ENCODE data around the gene CDYL2. TPM values are rescaled to one million over a fixed set of nuclear protein-coding genes. Genes with fewer than 3 reads are reported as not detected.

Gene CDYL2
- total RNA-seq, 1 donor from 2014 or later, result 4.5 TPM

DNA sequence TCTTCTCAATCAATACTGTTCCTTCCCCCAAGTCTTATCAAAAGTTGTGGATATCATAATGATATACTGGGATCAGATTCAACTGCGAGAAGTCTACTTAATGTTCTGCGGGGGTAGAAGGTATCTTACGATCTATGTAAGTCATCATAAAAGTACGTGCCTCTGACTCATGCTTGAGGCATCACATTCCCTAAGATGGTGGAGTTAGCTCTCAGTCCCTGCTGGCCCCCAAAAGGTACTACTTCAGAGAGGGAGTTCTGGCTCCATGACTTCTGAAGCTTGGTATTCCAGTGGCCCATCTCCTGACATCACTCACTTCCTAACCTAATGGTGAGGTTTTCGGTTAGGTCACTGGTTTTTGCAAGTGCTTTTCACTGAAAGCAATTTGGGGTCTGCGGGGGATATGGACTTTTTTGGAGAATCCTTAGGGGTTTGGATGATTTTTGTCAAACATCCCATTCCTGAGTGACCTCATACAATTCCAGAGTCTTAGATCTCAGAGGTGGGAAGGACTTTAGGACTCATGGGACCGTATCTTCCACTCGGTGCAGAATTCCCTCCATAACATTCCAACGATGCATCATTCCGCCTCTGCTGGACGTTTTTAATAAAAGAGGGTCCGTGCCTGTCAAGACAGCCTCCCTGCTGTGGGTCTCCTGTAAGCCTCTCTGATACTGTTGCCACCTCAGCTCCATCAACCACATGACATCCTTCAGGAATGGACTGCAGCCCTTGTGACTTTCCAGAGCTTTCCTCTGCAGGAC is 189.3 kb downstream of the CDYL2 start:
- H3K27ac Mint-ChIP-seq (ENCODE audit: unreplicated experiment), result no peak overlapping the region
- H3K4me1 Mint-ChIP-seq, result peaks cover 4% of the 10 kb centered on the region
- H3K4me3 Mint-ChIP-seq, result no peak overlapping the region
- no peaks in the 10 kb centered on the region for H3K27me3 Mint-ChIP-seq (ENCODE audit: low read depth)
- DNase-seq (ENCODE audit: low read depth, low spot score), result no peak
- no peaks in the 10 kb centered on the region for H3K36me3 Mint-ChIP-seq (ENCODE audit: low read depth)
- no peaks in the 10 kb centered on the region for H3K9me3 Mint-ChIP-seq
- TF ChIP-seq, protein P1, sequence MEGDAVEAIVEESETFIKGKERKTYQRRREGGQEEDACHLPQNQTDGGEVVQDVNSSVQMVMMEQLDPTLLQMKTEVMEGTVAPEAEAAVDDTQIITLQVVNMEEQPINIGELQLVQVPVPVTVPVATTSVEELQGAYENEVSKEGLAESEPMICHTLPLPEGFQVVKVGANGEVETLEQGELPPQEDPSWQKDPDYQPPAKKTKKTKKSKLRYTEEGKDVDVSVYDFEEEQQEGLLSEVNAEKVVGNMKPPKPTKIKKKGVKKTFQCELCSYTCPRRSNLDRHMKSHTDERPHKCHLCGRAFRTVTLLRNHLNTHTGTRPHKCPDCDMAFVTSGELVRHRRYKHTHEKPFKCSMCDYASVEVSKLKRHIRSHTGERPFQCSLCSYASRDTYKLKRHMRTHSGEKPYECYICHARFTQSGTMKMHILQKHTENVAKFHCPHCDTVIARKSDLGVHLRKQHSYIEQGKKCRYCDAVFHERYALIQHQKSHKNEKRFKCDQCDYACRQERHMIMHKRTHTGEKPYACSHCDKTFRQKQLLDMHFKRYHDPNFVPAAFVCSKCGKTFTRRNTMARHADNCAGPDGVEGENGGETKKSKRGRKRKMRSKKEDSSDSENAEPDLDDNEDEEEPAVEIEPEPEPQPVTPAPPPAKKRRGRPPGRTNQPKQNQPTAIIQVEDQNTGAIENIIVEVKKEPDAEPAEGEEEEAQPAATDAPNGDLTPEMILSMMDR (conservative IDR thresholded peaks at IDR 0.05), result no peak

DNA sequence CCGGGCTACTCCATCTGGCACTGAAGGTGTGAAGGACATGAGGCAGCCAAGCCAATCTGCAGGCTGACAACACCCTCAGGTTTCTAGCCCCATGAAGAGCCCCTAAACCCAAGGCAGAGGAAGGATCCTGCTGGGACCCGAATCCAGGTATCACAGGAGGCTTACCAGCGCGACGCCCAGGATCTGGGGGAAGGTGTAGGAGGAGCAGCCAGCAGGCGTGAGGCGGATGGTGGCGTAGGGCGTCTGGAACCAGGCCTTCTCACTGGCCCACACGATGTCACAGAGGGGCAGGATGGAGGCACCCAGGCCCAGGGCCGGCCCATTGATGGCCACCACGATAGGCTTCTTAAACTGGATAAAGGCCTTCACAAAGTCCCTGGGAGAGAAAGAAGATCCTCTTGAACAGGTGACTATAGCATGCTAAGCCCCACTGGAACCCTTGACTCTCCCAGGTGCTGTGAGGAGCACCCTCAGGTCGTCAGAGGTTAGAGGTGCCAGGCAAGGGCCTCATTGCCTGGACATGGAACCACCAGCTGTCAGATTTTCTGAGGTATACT is 191.9 kb downstream of the CDYL2 start:
- Mint-ChIP-seq H3K27ac (ENCODE audit: unreplicated experiment) (no peak overlapping the region), H3K9me3 (no peaks in the 10 kb centered on the region), H3K4me3 (no peak overlapping the region), H3K36me3 (ENCODE audit: low read depth) (peaks cover 2% of the 10 kb centered on the region), H3K4me1 (peaks cover 8% of the 10 kb centered on the region), H3K27me3 (ENCODE audit: low read depth) (no peaks in the 10 kb centered on the region)
- DNase-seq (ENCODE audit: low read depth, low spot score), result no peak
- TF ChIP-seq, protein P1 (conservative IDR thresholded peaks at IDR 0.05), result no peak

DNA sequence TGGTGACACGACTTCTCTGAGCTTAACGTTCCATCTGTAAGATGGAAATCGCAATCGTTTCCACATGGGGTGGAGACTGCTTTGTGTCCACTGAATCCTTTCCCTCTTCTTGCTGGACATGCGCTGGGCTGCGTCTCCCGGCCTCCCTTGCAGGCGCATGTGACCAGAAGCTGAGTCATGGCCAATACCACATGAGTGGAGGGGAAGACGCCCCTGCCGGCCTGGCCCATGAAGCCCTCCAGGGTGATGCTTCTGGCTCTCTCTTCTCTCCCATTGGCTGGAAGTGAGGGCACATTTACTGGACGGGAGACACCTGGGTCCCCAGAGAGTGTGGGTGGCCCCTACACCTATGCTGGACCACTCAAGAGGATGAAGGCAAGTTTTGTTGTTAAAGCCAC is 192.5 kb downstream of the CDYL2 start:
- Mint-ChIP-seq H3K9me3 (no peaks in the 10 kb centered on the region), H3K36me3 (ENCODE audit: low read depth) (peaks cover 2% of the 10 kb centered on the region), H3K4me3 (no peak overlapping the region), H3K27ac (ENCODE audit: unreplicated experiment) (no peak overlapping the region), H3K4me1 (peaks cover 8% of the 10 kb centered on the region), H3K27me3 (ENCODE audit: low read depth) (no peaks in the 10 kb centered on the region)
- TF ChIP-seq, protein P1 (conservative IDR thresholded peaks at IDR 0.05), result no peak
- DNase-seq (ENCODE audit: low read depth, low spot score), result no peak

DNA sequence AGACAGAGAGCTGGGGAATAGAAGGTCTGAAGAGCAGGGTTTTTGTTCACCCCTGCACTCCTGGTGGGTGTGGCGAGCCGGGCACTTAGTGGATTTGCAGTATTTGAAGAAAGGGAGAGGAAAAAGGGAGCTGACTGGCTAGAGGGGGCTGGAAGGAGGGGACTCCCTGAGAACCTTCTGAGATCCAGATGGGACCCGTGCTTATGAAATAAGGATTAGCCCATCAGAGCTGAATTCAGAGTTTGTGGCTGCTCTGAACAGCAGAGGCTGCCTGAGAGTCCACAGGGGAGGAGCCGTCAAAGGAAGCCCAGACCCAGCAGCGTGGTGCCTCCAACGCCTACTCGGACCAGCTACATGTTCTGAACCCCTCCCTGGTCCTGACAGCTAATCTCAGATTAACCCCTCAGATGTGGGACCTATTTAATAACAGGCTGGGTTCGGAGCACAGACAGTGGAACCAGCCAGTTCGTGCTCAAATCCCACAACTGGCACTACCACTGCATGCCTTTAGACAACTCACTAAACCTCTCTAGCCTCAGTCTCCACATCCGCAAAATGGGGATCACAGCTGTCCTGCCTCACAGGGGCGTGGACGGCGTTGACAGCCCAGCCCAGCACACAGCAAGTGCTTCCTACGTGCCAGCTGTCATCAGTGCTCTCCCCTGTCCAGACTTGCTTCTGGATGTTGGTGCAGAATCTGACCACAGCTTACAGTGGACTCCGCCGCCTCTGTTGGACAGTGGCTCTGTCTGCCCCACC is 193.0 kb downstream of the CDYL2 start:
- Mint-ChIP-seq H3K27ac (ENCODE audit: unreplicated experiment) (no peak overlapping the region), H3K27me3 (ENCODE audit: low read depth) (no peaks in the 10 kb centered on the region), H3K4me1 (peaks cover 8% of the 10 kb centered on the region), H3K9me3 (peaks cover 5% of the 10 kb centered on the region), H3K4me3 (no peak overlapping the region), H3K36me3 (ENCODE audit: low read depth) (peaks cover 7% of the 10 kb centered on the region)
- DNase-seq (ENCODE audit: low read depth, low spot score), result no peak
- TF ChIP-seq, protein P1 (conservative IDR thresholded peaks at IDR 0.05), result no peak

DNA sequence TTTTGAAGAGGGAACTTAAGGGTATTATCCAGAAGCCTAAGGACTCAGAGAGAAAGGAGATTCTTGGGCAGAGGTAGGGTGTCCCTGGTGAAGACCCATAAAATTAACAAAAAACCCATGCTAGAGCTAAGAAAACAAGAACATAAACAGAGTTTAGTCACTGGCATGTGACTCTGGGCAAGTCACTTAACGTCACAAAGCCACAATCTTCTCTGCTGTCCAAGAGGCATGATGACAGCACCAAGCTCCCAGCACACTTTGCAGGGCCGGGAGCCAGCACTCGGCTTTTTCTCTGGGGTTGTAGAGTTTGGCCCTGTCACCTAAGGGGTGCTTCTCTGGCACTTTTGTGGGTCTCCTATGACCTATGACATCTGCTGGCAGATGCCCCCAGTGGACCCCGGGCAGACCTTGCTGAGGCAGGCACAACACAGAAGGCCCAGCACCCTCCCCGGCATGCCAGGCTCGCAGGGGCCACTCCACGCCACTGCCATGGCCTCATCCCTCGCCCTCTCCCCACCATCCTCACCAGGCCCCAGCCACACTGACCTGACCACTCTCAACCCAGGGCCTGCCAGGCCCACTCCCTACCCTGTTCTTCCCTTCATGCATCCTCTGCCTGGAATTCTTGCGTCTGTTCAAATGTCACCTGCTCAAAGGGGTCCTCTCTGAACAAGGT is 193.8 kb downstream of the CDYL2 start:
- H3K27me3 Mint-ChIP-seq (ENCODE audit: low read depth), result no peaks in the 10 kb centered on the region
- DNase-seq (ENCODE audit: low read depth, low spot score), result no peak
- peaks cover 8% of the 10 kb centered on the region for H3K36me3 Mint-ChIP-seq (ENCODE audit: low read depth)
- no peak overlapping the region for H3K4me3 Mint-ChIP-seq
- peaks cover 7% of the 10 kb centered on the region for H3K9me3 Mint-ChIP-seq
- no peak overlapping the region for H3K27ac Mint-ChIP-seq (ENCODE audit: unreplicated experiment)
- TF ChIP-seq, protein P1 (conservative IDR thresholded peaks at IDR 0.05), result no peak
- peaks cover 8% of the 10 kb centered on the region for H3K4me1 Mint-ChIP-seq

Measured in neural crest cell (in vitro differentiated cells).